WERI-Rb-1 (cell line): ENCODE measurements around the gene PBX2.

ENCODE experiments used
- DNase-seq: peaks from one replicate; pipeline ENCODE4 v3.0.0-alpha.2; 2020
- H3K27ac ChIP-seq: fragments of 250-450 bp; sonication (Bioruptor Pico); 2 replicates; pipeline ENCODE4 v1.5.1; 2020; ENCODE audit warnings: mild to moderate bottlenecking, moderate library complexity
- H3K27me3 ChIP-seq: fragments of 250-450 bp; sonication (Bioruptor Pico); 2 replicates; pipeline ENCODE4 v1.5.1; 2021; ENCODE audit warnings: mild to moderate bottlenecking, low read depth, moderate library complexity; ENCODE audit not compliant: insufficient read depth, severe bottlenecking
- H3K36me3 ChIP-seq: fragments of 250-450 bp; sonication (Bioruptor Pico); 2 replicates; pipeline ENCODE4 v1.5.1; 2020; ENCODE audit warnings: mild to moderate bottlenecking, moderate library complexity
- H3K4me3 ChIP-seq: 2 replicates; pipeline ENCODE4 v1.5.1; 2011; ENCODE audit warnings: low read depth, mild to moderate bottlenecking, control low read depth, low read length
- H3K9me3 ChIP-seq: fragments of 250-450 bp; sonication (Bioruptor Pico); 2 replicates; pipeline ENCODE4 v1.5.1; 2021; ENCODE audit warnings: mild to moderate bottlenecking, moderate library complexity; ENCODE audit not compliant: severe bottlenecking
- CTCF ChIP-seq: IDR thresholded peaks from 2 replicates; pipeline ENCODE4 v1.5.1; 2011; ENCODE audit warnings: low read depth, mild to moderate bottlenecking, control low read depth, inconsistent platforms, low read length

PBX2 gene

GRCh38 chr6:32190054-32190851, at the start of gene PBX2:
PBX2 (minus strand) TSS chr6:32190202; CDS start chr6:32189915, 287 bp downstream.
- Histone ChIP-seq H3K9me3 (no peaks in the 10 kb centered on the region), H3K27me3 (no peaks in the 10 kb centered on the region), H3K36me3 (peaks cover 27% of the 10 kb centered on the region), H3K4me3 (peak within 1 kb of the TSS; percentile 53), H3K27ac (peak within 1 kb of the TSS; percentile 88)
- TF ChIP-seq CTCF = 0 out of 2 replicates have a peak, but pooled peaks have one; percentile 8
- peak; percentile 97 for DNase-seq

DNA sequence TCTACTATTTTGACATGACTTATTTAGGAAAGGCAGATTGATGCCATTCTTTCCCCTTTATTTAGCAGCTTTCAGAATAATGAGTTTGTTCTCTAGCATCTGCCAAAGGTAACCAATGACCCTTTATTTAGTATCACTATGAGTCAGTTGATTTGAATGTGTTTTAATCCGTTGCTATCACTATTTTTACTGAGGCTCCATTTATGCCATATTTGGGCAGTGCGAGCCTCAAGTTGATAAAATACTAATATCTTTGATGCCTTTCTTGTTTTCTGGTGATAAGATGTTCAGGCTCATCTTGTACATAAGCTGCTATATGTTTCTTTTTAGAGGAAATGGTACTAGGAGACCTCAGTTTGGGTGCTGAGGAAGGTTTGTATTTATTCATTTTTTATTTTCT, 49.5 kb upstream of the PBX2 start:
- no peak for TF ChIP-seq CTCF
- Histone ChIP-seq H3K36me3 (no peaks in the 10 kb centered on the region), H3K27ac (no peak overlapping the region), H3K9me3 (no peaks in the 10 kb centered on the region), H3K4me3 (no peak overlapping the region), H3K27me3 (peaks cover 3% of the 10 kb centered on the region)
- DNase-seq = no peak

- TF ChIP-seq CTCF = peak; percentile 74
- H3K9me3 ChIP-seq = no peaks in the 10 kb centered on the region
- no peak overlapping the region for H3K4me3 ChIP-seq
- no peak overlapping the region for H3K27ac ChIP-seq
- H3K27me3 ChIP-seq = peaks cover 3% of the 10 kb centered on the region
- H3K36me3 ChIP-seq = no peaks in the 10 kb centered on the region
- peak; percentile 38 for DNase-seq
These were observed 44.9 kb upstream of the PBX2 start for GRCh38 chr6:32234934-32235333.

DNA sequence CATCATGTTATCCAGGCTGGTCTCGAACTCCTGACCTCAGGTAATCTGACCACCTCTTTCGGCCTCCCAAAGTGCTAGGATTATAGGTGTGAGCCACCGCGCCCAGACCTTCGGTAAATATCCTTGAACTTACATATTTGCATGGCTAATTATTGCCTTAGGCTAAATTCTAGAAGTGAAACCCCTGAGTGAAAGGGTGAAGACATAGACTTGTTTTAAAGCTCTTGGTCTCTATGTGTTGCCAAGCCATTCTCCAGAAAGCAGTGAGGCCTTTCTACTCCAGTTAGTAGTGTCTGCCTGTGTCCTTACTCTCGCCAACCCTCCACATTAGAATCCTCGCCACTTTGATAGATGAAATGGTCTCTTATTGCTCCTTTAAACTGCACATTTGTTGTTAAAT, 36.4 kb upstream of the PBX2 start:
- Histone ChIP-seq H3K27me3 (peaks cover 4% of the 10 kb centered on the region), H3K36me3 (no peaks in the 10 kb centered on the region), H3K9me3 (no peaks in the 10 kb centered on the region), H3K27ac (no peak overlapping the region), H3K4me3 (no peak overlapping the region)
- no peak for TF ChIP-seq CTCF
- DNase-seq = no peak

- H3K27ac ChIP-seq = no peak overlapping the region
- peaks cover 13% of the 10 kb centered on the region for H3K27me3 ChIP-seq
- H3K36me3 ChIP-seq = no peaks in the 10 kb centered on the region
- TF ChIP-seq CTCF = no peak
- no peak overlapping the region for H3K4me3 ChIP-seq
- H3K9me3 ChIP-seq = no peaks in the 10 kb centered on the region
- DNase-seq = no peak
These were observed 34.7 kb upstream of the PBX2 start for GRCh38 chr6:32224696-32225095.
